CD4-positive, alpha-beta T cell treated with Interleukin-12 subunit alpha and Interleukin-12 subunit beta, for 1 hour (primary cell): Measurements from ENCODE around the gene GCM1.

ENCODE experiments used
- DNase-seq: peaks from one replicate; pipeline ENCODE4 v3.0.0-alpha.2; 2020

GCM1 gene

DNA sequence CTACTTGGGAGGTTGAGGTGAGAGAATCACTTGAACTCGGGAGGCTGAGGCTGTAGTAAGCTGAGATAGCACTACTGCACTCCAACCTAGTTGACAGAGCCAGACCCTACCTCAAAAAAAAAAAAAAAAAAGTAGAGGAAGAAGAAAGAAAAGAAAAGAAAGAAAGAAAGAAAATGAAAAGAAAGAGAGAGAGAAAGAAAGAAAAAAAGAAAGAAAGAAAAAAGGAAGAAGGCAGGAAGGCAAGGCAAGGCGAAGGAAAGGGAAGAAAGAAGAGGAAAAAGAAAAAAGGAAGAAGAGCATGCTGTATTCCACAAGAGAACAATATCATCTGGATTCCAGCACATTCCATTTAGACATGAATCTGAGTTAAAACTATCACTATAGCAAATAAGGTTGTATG lies 3.8 kb downstream of the GCM1 start:
- no peak for DNase-seq

DNA sequence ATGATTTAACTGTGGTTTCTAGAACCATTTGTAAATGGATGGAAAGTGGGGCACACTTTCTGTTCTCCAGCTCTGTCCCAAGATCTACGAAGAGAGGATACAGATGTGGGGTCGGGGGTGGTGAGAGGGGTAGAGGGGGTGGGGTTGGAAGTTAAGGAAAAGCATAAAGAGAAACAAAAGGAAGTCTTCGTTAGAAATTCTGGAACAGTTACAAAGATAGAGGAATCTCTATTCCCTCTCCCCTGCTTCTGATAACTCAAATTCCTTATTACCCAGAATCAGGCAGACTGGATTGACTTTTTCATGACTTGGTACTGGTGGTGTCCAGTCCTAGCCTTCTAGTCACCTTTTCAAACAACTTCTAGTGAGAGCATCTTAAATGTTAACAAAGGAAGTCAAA lies 4.9 kb downstream of the GCM1 start:
- no peak for DNase-seq

DNA sequence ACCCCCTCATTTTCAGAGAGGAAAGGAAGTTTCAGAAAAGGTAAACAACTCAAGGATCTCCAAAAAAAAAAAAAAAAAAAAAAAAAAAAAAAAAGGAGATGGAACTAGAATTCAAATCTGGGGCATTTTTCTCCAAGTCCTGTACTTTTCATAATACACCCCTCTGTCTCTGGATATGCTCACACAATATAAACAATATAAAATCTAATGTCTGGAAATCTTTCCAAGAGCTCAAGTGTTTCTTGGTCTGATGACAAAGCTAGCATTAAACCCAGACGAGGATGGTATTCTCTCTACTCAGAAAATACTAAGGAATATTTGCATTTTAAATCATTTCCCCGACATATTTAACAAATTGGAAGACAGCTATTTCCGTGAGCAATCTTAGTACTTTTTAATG lies 5.8 kb downstream of the GCM1 start:
- no peak for DNase-seq

DNA sequence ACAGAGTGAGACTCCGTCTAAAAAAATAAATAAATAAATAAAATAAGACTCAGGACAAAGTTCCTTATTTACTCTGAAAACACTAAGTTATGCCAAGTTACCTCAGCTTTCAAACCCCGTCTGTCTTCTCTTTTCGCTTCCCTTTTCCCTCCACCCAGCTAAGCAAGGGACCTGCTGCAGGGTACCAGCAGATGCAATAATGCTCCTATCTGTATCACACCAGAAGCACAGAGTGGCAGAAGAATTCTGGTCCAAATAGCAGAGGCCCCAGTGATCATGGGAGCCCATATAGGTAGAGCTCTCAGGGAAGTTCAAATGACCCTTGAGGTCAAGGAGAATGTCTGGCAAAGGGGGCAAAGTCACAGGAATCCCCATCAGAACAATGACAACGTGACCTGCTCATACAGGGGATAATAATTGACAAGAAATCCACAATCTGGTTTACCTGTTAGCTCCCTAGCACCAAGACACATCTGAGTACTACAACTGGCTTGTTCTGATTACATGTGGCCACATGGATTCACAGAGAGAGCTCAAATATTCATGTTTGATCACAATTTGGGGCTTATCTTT lies 8.7 kb downstream of the GCM1 start:
- DNase-seq, result no peak

DNA sequence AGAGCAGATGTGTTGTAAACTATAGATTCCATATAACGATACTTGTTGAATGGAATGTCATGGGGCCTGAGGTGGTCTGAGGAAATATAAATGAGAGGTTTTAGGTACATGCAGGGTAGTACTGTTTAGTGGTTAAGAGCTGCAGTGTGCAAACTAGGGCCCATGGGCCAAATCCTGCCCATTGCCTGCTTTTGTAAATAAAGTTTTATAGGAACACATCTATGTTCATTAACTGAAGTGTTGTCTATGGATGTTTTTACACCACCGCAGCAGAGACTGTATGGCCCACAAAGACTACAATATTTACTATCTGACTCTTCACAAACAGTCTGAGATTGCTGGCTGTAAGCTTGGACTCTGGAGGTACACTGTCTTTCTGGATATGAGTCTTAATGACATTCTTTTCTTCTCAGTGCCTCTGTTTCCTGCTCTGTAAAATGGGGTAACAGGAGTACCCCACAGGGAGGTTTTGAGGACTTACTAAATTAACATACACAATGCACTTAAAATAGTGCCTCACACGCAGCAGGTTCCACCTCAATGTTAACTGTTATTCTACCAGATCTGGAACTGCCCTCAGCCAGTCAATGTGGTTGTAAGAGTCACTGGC lies 12.5 kb downstream of the GCM1 start:
- DNase-seq, result no peak

DNA sequence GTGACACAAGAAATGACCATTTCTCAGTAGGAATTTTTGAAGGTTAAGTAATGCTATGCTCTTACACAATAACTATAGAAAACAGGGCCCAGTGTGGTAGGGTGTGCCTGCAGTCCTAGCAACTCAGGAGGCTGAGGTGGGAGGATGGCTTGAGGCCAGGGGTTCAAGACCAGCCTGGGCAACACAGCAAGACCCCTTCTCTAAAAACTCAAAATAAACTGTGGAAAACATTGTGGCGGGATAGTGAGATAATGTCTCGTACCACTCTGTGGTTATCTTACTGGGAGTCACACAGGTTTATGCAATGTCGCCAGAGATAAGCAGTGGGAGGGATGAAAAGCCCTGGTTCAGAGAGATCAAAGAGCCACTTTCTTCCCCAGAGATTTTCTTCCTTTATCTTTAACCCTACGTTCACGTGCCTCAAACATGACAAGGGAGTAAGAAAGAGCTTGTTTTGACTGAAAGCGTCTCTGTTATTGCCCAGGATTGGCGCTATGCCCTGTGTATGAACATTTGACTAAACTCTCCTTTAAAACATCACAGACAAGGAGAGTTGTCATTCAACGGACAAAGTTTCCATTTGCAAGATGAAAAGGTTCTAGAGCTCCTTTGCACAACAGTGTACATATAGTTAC lies 13.9 kb downstream of the GCM1 start:
- DNase-seq, result no peak

DNA sequence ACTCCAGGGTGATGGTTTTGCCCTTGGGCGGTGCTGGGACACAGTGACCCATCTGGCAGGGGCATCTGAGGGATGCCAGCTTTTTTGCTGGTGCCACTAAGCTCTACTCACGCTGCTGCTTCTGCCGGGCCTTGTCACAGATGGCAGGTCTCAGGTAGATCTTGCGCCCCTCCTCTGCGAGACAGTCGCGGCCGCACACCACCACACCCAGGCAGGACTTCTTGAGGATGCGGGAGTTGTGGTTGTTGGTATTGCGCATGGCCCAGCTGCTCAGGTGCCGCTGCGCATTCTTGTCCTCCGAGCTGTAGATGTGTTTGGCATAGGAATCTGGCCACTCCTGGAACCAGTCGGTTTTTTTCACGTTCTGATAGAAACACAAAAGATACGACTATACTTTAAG lies 14.7 kb downstream of the GCM1 start:
- DNase-seq, result no peak

DNA sequence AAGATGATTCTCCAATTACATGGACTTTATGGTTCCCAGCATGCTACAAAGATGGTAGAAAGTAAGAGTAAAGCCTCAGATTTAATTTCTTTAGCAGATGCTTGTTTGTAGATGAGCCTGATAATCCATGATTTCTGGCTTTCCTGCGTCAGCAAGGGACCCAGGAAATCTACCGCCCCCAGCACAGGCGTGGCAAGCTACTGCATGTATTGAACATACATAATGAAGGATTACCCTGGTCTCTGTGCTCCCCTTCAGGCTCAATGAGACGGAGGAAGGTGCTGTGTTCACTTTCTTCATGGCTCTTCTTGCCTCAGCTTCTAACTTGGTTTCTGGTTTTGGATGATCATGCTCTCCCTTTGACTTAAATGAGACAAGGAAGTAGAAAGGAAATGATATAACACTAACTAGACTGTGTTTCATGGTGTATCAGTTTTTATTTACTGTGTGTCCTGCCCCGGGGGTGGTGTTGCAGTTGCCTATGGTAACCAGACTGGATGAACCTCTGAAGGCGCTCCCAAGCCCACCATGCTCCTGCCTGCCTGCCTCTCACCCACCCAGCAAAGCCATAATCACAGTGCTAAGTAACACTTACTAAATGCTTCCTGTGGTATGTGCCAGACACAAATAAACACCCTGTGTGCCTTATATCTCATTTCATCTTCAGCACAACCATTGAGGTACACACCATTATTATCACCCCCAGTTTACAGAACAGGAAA lies 17.9 kb downstream of the GCM1 start:
- no peak for DNase-seq

DNA sequence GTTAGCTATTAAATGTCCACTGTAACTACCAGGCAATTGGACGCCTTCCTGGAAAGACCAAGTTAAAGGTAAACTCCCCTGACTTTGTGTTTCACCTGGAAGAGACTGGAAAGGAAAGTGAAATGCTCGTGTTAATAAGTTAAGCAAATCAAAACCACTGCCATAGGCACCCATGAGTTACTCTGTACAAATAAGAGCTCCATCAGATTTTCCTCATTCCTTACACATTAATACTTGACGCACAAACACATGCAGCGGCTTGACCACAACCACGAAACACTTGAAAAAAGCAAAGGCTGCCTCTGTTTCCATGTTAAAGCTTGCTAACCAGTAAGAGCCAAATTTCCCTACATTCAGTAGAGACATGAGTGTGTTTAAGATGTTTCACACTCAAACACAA lies 19.8 kb downstream of the GCM1 start:
- no peak for DNase-seq

DNA sequence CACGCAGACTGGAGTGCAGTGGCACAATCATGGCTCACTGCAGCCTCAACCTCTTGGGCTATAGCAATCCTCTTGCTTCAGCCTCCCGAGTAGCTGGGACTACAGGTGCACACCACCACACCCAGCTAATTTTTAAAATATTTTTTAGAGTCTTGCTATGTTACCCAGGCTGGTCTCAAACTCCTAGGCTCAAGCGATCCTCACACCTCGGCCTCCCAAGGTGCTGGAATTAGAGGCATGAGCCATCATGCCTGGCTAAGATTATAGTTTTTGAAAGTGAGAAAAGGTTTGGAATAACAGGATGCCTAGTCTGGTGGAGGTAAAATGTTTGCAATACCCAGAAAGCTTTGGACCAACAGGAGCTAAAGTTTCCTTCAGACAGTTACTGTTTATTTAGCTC lies 23.4 kb downstream of the GCM1 start:
- DNase-seq, result no peak

DNA sequence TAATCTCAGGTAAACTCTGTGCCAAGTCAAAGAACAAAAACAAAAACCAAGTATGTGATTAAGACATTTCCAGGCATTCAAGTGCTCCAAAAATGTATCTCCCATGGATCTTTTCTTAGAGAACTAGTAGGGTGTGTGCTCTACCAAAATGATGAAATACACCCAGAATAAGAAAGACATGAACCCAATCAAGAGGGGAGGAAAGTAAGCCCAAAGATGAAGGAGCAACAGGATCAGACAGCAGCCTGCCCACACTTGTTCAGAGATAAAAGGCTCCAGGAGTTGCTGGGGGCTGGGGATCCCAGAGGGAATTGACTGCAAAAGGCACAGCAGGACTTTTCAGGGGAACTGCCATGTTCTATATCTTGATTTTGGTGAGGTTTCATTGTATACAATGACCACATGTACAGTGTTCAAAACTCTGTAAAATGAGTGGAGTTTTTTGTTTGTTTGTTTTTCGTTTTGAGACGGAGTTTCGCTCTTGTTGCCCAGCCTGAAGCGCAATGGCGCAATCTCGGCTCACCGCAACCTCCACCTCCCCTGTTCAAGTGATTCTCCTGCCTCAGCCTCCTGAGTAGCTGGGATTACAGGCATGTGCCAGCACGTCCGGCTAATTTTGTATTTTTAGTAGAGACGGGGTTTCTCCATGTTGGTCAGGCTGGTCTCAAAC lies 24.4 kb downstream of the GCM1 start:
- DNase-seq, result no peak

DNA sequence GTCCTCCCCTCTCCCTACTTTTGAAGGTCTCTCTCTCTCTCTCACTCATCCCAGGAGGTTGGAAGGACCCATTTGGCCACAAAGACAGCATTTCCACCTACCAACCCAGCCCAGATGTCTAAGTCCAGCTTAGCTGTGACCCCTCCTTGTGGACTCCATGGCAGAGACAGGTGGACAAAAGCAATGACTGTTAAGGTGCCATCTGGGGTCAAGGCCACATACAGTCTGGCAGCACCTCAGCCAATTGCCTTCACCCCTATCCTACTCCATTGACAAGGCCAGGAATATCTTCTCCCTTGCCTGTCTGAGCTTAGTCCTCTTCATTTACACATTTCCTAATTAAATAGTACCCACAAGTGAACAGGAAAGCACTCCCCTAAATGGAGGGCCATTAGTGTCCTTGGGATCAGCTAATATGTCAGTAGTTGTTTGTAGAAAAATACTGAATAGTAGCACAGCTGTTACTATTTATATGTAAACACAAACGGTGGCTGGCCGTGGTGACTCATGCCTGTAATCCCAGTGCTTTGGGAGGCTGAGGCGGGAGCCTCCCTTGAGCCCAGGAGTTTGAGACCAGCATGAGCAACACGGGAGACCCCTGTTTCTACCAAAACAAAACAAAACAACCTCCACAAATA lies 28.8 kb downstream of the GCM1 start:
- no peak for DNase-seq

DNA sequence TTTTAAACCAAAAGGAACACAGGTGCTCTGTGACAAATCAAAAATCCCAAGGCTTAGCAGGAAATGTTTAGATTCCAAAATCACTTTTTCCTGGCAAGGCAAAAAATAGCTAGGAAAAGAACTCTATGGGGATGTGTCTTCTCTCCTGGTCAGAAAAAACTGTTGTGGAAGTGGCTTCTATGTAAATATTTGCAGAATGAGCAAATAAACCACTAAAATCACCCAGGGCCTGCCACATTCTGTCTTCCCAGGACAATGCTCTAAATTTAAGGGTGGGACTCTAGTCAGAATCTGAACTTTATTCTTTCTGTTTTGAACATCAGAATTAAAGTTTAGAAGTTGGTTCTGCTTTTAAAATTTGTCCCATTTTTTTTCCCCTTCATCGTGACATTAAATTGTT lies 29.3 kb downstream of the GCM1 start:
- no peak for DNase-seq

DNA sequence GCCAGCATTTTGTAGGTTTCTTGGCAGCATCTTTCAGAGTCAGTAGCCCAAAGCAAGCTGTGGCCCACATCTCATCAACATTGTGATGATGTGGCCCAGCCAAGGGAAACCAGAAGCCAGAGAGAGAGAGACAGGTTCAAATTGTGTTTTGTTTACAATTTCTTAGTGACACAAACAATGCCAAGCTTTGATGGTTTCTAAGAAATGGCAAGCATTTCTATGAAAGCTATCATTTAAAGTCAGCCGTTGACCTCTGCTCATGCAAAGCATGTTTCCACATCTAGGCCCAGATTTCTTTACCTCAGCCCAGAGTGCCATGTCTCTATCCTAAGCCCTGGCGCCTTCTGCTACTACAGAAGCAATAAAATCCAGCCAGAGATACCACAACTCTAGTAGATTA lies 32.9 kb downstream of the GCM1 start:
- no peak for DNase-seq

DNA sequence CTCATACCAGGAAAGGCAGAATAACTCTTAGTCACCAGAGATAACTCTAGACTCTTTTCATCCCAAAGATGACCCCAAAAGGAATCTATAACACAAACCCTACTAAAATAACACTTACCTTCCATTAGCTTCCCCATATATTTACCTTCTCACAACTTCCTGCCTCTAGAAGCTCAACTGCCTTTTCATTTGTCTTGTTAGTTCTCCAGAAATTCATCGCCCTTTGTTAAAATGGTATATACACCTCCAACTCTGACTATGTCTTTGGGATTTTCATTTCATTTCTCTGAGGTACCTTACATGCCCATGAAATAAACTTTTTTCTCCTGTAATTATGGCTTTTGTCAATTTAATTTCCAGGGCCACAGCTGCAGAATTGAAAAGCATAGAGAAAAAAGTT lies 33.5 kb downstream of the GCM1 start:
- no peak for DNase-seq

DNA sequence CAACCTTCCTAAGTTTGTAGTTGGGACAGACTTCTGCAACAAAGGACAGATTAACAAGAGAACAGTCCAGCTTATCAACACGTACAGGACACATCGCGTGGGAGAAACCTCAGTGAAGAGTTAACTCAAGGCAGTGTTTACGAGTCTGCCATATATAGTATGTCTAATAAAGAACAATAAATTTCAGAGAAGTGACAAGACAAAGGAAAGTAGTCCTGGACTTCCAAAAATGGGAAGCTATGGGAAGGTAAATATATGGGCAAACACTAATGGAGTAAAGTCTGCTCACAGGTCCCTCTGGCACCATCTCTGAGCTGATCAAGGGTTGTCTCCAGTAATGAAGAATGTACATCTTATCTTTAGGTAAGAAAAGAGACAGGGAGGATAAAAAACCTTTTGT lies 34.9 kb downstream of the GCM1 start:
- DNase-seq, result no peak

DNA sequence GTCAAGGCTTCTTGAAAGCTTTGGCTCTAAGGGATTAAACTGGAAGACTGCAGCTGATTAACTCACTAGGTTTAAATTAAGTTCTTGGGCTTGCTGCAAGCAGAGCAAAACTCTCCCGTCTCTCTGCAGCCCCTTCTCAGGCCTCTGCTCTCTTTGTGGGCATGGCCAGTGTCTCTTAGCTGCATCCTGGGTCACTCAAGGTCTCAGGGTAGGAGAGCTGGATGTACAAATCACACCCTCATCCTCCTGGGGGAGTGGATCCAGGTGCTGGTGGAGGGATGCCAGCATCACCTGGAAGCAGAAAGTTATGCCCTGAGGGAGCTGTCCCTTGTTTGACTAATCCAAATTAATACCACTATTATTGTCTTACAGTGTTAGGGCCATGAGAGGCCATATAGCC lies 35.8 kb downstream of the GCM1 start:
- no peak for DNase-seq

DNA sequence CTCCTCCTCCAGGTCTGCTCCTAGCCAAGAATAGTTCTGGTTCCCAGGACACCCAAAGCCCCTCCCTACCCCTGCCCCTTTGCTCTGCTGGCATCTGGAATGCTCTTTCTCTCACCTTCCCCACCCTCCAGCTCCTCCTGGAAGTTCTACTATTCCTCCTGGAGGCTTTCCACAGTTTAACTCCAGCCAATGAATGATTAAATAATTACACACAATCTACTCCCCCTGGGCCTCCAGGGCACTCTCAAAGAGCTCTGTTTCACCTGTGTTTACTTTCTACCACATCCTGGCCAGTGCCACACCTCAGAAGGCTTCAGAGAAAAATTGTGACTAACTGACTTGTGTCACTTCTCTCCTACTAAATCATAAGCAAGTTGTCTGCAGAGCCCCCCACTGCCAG lies 36.2 kb downstream of the GCM1 start:
- DNase-seq, result no peak

DNA sequence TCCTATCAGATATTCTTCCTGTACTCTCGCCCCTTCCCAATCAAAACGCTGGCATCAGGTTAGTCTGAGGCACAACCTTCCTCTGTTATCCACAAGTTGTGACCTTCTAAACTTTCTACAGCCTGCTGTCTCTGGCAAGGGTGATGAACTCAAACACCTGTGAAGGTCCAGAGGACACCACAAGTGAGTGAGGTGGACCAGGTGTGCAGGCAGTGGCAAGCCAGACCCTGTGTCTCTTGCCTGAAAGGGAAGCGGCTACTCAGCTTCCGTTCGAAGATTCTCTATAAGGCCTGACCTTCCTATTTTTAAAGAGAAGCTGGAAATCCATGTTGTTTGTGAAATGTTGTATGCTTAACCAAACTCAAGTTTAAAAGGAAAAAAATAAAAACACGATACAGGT lies 36.8 kb downstream of the GCM1 start:
- no peak for DNase-seq

DNA sequence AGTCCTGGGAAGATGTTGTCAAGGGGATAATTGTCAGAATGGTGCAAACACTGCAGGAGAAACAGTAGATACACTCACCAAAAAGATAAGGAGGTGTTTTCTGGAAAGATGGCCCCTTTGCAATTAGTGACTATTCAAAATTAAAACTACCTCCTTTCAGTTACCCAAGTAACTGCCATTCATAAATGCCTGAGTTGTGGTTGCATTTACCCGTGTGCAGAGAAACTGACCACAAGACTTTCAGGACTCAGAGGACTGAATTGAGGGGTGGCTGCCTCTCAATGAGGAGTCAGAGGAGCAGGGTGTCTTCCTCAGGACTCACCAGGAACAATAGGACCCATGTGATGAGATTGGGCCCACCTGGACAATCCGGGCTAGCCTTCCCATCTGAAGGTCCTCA lies 39.0 kb downstream of the GCM1 start:
- DNase-seq, result no peak

DNA sequence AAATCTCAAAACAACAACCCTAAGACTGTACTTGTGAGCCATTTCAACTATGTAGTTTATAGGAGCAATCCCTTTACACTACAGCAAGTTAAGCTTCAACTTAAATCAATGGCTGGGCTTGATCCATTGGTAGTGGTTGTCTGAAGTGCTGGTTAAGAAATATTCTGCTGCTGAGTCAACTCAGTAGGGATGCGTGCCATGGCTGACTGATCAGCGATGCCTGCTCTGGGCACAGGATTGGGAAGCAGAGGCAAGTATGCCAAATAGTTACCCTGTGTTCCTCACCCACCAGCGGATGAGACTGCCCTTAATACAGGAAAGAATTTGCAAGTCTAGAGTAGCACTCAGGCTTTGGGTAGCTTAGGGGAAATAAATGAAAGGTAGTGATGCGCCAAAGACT lies 41.5 kb downstream of the GCM1 start:
- no peak for DNase-seq

DNA sequence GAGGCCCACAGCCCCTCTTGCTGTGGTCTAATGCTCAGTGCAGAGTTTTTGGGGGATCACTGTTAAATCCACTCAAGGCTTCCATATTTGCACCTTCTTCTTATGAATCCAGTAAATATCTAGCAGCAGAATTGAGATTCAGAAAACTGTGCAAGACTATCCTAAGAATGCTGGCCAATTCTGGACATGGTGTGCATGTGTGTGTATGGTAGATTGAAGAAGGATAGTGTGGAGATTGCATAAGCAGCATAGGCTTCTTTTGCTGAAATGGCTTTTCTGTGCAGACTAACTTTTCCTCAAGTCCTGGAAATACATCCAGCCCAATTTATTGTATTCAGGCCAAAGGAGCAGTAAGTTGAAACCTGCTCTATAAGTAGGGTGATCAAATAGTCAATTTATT lies 43.7 kb downstream of the GCM1 start:
- DNase-seq, result no peak

DNA sequence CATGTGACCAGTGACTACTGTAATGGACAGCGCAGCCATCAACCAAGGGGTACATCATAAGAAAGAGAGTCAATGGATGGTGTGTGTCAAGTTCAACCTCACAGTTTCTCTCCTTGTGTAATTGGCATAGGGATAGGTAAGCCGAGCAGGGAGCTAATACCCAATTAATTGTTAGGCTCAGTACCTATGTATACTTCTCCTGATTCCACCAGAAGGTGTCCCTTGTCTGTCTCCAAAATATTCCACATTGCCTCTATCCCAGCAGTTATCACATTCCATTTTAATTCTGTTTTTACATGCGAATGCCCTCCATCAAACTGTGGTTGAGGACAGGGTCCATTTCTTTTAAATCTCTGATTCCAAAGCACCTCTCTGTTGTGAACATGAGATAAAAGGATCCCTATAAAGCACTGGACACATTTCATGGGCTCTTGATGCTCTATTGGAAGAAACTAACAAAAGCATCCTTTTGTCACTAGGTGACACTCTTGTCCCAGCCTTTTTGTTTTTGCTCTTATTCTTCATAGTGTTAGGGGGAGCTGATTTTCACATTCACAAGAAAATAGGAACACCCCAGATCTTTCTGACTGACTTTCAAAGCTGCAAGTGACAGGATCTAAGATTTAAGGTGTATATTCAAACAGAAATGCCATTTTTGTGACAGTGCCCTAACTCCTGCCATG lies 44.5 kb downstream of the GCM1 start:
- DNase-seq, result no peak
